ENCODE measurements around the gene ADD2.
A peak's percentile ranks its signal among the peaks of the same experiment; 100 is the strongest.
"Not testable (repeated sequence)": the region's sequence is repeated elsewhere in the genome, so short reads cannot be mapped to it uniquely, and the experiment has no call there.

The ADD2 gene

DNA sequence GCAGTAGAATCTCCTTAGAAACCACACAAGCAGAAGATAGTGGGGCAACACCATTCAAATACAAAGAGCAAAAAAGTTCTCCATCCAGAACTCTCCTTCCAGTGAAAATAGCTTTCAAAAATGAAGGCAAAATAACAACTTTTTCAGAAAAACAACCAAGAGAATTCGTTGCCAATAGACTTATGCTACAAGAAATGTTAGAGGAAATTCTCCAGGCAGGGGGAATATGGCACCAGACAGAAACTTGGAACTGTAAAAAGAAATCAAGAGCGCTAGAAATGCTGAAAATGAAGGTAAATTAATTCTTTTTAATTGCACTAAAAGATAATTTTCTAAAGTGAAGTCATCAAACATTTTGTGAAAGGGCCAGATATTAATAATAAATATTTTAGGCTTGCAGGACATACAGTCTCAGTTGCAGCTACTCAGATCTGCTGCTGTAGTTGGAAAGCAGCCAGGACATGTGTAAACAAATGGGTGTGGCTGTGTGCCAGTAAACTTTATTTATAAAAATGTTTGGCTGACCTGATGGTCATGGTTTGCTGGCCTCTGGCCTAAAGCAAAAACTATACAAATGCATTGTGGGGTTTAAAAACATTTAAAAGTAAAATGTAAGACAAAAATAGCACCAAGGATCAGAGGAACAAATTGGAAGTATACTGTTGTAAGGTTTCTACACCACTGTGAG lies 140.6 kb downstream of the ADD2 start:
- no peak for DNase-seq

DNA sequence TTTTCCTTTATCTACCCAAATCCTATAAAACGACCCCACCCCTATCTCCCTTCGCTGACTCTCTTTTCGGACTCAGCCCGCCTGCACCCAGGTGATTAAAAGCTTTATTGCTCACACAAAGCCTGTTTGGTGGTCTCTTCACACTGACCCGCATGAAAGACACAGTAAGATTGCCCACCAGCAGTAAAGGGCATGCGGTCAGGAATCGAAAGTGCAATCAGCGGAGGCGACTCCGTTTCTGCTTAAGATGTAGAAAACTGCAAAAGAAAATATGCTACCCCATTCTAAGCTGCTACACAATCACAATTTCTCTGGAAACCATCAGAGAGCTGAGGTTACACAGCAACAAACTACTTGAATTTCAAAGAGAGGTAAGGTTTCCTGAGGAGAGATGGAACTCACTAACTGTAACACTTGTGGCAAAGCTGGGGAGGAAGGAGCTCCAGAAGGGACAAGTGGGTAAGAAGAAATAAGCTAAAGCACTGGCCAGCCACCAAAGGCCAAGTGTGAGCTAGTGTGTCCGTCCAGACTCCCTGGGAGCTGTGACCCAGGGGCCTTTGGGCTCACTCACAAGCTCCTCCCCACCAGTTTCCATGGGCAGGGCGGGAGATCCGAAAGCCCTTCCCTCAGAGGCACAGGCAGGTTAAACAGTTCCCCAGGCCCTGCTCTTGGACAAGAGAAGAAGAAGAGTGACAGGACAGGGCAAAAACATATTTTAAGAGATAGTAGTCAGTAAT lies 141.6 kb downstream of the ADD2 start:
- DNase-seq, result no peak

- not testable (repeated sequence) for DNase-seq
Measured at GRCh38 chr2:70621536-70621935, 146.5 kb downstream of the ADD2 start.

DNA sequence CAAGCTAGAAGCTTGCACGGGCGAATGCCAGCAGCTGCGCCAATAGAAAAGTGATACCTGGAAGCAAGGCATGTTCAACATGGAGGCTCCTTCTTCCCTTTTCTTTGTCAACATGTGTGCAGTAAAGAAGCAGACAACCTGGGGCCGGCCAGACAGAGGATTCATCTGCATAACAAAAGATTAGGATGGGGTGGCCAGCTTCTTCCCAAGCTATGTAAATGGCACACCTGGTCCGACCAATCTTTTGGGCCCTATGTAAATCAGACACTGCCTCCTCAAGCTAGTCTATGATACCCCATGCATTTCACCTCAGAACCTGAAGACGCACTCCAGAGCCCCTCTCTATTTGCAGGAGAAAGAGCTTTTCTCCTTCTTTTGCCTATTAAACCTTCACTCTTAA lies 148.0 kb downstream of the ADD2 start:
- DNase-seq, result no peak

DNA sequence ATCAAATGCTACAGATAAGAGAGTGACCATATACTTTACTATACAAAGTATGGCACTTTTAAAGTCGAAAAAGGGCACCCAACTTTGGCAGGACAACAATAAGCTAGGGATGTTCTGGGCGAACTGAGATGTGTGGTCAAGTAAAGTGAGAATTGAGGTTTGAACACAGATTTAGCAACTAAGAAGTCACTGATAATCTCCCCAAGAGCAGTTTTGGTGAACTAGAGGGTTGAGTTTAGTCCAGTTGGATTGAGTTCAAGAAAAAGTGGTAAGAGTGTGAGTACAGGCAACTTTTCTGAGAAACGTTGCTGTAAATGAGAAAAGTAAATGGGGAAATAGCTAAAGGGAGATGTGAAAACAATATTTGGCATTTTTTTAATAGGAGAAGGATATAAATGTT lies 148.8 kb downstream of the ADD2 start:
- DNase-seq, result no peak

DNA sequence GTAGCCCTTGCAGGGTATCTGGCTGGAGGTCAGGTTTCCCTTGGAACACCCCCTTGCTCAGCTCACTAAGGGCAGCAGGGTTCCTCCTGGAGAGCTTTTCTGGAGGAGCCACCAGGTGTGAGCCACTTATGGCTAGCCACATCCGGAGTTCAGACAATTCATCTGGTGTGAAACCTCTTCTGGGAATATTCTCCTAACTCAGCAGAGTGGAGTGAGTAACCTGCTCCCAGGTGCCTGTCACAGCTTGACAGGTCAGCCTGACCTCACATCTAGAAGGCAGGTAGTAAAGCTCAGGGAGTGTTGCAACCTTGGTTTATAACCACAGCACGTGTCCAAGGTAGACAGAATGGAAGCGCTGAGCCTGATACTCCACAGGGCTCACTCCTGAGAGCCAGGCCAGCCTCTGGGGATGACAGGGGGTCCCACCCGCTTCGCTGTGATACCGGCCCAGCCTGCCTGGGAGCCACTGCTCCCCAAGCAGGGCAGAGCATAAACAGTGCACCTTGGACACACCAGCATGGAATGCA lies 151.8 kb downstream of the ADD2 start:
- no peak for DNase-seq

- peak; percentile 3 for DNase-seq
Measured at GRCh38 chr2:70615222-70615621, 152.8 kb downstream of the ADD2 start.

DNA sequence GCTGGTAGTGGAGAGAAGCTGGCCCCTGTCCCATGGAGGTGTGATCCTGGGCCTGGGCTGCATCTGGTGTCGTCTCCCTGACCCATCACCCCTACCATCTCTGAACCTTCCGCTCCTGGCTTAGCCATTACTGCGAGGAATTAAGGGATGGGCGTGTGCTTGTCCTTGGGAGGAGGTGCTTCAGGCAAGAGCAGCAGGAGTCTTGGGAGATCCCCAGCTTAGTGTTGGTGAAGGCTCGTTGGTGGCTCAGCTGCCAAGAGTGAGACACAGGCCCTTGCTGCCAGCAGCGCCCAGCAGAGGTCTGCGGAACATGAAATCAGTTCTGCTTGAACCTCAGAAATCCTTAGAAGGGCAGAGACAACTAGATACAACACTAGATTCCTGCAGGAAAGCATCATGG lies 154.5 kb downstream of the ADD2 start:
- DNase-seq, result no peak

DNA sequence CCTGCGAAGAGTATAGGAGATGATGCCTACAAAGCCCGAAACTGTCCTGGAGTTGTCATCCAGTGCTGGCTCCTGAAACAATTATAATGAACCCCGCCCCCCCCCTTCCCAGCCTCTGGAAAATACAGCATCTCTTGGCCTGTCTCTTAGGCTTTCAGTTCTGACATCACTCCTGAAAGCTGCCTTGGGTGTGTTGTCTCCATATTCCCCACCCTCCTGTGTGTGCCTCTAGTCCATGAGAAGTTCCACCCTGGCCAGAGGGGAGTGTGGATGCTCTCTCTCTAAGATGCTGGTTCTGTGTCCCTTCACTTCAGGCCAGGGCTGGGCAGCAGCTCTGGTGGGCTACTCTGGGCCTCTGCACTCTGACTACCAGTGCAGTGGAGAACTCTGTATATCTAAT lies 155.4 kb downstream of the ADD2 start:
- DNase-seq, result no peak

DNA sequence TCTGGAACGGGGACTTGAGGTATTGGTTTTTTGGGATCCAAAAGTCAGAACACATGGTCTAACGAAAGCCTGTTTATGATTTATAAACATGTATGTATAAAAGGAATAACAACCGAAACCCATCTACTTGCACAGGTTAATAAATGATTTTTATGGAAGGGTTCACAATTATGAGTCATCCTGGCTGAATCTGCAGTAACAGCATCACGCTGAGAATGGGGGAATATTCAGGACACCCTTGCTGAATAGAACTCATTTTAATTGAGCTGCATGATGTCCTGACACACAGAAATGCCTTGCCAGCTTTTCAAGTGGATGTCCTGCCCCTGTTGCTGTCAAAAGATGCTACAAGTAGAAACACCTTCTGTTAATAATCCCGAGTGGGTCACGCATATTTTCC lies 159.6 kb downstream of the ADD2 start:
- no peak for DNase-seq

- no peak for DNase-seq
Measured at GRCh38 chr2:70607121-70607561, 160.9 kb downstream of the ADD2 start.
